GM12872 (cell line): Measurements from ENCODE around the gene FAM43A.

Experiments used
- TF ChIP-seq, protein P1 (sequence below): IDR thresholded peaks from 3 replicates; pipeline ENCODE4 v1.5.1; 2011; ENCODE audit warnings: low read depth, mild to moderate bottlenecking, low read length, moderate library complexity; ENCODE audit not compliant: insufficient read depth

Gene FAM43A

DNA sequence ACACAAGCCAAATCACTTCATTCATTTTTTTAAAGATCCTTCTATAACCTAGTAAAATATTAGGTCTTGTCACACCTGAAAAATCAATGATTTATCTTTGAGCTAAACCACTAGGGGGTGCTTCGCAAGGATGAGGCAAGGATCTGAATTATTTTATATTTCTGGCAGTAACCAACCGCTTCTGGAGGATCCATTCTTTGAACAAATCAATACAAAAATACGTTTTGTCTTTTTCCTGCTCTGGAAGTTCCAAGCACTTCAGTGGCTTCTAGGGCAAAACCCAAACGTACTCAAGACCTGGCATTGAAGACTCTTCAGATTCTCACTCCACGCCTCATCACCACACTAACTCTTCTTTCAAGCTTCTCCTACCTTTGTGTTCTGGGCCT lies 14.2 kb upstream of the FAM43A start:
- TF ChIP-seq, protein P1, sequence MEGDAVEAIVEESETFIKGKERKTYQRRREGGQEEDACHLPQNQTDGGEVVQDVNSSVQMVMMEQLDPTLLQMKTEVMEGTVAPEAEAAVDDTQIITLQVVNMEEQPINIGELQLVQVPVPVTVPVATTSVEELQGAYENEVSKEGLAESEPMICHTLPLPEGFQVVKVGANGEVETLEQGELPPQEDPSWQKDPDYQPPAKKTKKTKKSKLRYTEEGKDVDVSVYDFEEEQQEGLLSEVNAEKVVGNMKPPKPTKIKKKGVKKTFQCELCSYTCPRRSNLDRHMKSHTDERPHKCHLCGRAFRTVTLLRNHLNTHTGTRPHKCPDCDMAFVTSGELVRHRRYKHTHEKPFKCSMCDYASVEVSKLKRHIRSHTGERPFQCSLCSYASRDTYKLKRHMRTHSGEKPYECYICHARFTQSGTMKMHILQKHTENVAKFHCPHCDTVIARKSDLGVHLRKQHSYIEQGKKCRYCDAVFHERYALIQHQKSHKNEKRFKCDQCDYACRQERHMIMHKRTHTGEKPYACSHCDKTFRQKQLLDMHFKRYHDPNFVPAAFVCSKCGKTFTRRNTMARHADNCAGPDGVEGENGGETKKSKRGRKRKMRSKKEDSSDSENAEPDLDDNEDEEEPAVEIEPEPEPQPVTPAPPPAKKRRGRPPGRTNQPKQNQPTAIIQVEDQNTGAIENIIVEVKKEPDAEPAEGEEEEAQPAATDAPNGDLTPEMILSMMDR = peak; percentile 48; the same call in 2 of the 3 replicates

DNA sequence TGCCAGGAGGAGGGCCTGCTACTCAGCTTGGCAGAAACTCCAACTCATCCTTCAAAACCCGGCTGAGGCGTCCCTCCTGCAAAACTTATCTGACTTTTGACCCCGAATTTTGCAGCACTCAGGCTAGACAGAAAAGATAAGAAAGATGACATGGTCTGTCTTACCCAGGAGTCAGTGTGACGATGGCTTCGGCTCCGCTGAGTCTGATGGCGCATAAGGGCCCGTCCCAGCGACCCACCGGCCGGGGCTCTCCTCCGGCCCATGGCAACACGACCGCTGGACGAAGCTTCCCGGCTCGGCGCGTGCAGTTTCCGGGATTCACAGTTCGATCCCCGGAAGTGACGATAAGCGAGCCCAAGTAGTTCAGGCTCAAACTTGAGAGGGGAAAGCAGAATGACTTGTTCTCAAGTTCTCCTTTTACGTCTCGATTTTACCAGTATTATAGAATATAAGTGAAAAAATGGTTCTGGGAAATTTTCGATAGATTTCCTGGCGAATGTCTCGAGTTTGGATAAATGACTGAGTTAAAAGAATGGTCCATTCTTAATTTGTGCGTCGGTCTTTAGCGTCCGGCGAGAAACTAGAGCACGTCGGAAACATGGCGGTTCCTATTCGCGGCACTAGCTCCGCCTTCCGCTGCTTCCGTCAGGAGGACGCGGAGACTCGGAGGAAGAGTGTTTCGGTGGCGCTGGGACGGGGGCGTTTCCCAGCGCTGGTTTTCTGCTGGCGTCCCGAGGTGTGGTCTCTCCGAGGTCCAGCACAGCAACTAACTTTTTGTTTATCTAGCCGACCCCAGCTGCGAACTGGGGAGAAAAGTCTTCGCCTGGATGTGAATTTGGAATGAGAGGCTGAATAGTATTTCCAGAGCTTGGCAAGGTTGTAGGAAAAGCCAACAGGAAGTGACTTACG lies 13.5 kb upstream of the FAM43A start, which contains the start of gene LSG1:
Gene LSG1, minus strand, starts transcription at position 292 of the 909 bp plus-strand sequence. Its CDS starts 29 bp downstream, at position 263.
- TF ChIP-seq, protein P1 = no peak

DNA sequence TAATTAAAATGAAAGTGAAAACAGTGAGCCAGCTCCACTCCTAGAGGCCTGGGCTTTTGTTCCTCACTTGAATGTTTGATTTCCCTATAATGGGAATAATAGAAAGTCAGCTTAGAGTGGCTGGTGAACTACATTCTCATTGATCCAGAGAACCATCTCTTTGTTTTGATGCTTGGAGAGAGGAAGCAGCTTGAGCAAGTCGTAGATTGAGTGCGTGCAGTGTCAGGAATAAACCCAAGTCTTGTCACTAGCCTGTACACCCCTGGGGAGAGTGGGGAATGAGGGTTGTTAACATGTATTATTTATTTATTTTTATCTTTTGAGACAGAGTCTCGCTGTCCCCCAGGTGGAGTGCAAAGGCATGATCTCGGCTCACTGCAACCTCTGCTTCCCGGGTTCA lies 12.8 kb upstream of the FAM43A start:
- TF ChIP-seq, protein P1 = no peak

DNA sequence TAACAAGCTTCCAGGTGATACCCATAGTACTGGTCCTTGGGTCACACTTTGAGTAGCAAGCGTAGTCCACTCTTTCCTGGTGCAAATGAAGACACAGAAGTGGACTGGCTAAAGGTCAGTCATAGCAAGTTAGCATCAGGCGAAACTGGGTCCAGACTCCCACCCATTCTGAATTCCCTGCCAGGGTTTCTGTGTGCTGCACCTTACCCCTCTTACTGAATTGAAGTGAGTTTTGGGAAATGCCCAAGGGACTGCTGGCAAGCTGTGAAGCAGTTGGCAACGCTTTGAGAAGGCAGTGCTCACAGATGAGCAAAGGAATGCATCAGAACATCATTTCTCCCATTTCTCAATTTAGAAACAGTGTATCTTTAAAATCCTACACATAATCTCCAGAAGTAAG lies 11.9 kb upstream of the FAM43A start:
- TF ChIP-seq, protein P1 = no peak

DNA sequence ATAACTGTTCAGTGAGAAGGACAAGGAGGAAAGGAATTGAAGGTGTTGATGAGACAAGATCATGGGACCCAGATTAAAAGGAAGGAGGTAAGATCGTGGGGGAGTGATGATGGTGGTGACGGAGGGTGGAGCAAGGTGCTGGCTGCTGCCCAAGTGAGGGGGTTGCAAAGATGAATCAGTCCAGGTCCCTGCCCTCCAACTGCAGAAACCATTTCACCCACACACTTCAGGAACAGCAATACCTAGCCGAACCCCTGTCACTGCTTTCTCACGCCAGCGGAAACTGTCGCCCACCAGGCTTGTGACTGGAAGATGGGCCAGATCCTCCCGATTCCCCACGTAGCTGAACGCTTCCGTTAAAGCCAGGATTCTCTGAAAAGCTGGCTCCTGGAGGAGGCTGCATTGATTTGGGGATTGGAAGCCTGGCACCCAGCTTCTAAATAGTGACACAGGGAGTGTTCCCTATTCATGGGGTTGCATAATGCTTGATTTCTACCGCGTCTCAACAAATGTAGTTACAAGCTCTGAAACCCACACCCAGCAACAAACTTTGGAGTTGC lies 10.5 kb upstream of the FAM43A start:
- TF ChIP-seq, protein P1 = no peak

DNA sequence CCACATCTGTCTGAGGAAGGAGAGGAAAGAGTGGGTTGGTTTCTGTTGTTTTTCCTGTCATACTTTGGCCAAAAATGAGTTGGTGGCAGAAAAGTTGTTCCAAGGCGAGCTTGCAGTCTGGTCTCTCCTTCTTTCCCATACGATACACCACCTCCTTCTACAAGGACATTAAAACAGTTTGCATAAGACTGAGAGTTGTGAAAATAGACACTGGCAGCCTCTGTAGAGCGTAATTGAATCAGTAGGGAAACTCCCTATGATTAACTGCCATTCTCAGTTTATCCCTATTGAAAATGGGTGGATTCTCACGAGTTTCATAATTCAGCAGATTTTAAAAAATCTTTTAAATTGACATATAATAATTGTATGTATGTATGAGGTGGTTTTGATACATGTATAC lies 10.0 kb upstream of the FAM43A start:
- TF ChIP-seq, protein P1 = no peak

DNA sequence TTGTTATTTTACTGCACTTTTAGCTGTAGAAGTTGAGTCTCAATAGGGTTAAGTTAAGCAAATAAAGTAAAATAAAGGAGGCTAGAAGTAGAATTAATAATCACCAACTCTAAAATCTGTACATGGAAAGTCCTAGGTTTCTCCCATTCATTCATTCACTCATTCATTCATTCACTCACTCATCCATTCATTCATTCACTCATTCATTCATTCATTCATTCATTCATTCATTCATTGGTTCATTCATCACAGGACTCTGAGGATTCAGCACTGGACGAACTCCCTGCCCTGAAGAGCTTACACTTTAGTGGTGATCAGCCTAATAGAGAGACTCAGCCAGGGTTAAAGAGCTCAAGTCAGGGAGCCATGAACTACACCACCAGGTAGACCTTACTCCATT lies 9.2 kb upstream of the FAM43A start:
- TF ChIP-seq, protein P1 = no peak
